GM23248 (cell line): ENCODE results near the gene DYRK4.

Experiments used
- EZH2 ChIP-seq: fragments of 200-600 bp; sonication (generic); IDR thresholded peaks from 2 replicates; pipeline ENCODE4 v1.6.1; 2018; ENCODE audit warnings: antibody characterized with exemption, mild to moderate bottlenecking; ENCODE audit not compliant: insufficient read depth, poor library complexity, severe bottlenecking
- EZH2phosphoT487 ChIP-seq: fragments of 200-600 bp; sonication (generic); IDR thresholded peaks from 2 replicates; pipeline ENCODE4 v1.6.1; 2018; ENCODE audit warnings: antibody characterized with exemption, moderate library complexity, mild to moderate bottlenecking, low read depth; ENCODE audit not compliant: insufficient read depth

GRCh38 chr12:4628406-4628805, 66.4 kb downstream of the DYRK4 start:
- no peak for TF ChIP-seq EZH2phosphoT487
- TF ChIP-seq EZH2 = no peak
